Measurements from ENCODE around the gene STRIP2.
"Not testable (repeated sequence)": the region's sequence is repeated elsewhere in the genome, so short reads cannot be mapped to it uniquely, and the experiment has no call there.

- not testable (repeated sequence) for TF ChIP-seq CTCF (IDR thresholded peaks at IDR 0.05); EZH2 (IDR thresholded peaks at IDR 0.05; ENCODE audit: borderline replicate concordance, insufficient read depth, low read depth, low read length, poor library complexity, severe bottlenecking)
Observed at GRCh38 chr7:129481376-129481775, 47.1 kb downstream of the STRIP2 start.
